Suprapubic skin (tissue), 4 donors: ENCODE results near the gene SMYD3. TPM values are rescaled to one million over a fixed set of nuclear protein-coding genes. Genes with fewer than 3 reads are reported as not detected.

ENCODE experiments used
- DNase-seq, 2 donors: peaks; one replicate each; pipeline ENCODE4 v3.0.0-alpha.2; 2019; ENCODE audit warnings: low spot score in 2 of 2
- H3K27ac ChIP-seq: fragments of 200-600 bp; sonication (generic); one replicate; pipeline ENCODE4 v1.5.1; 2019
- H3K27me3 ChIP-seq: fragments of 200-600 bp; sonication (generic); one replicate; pipeline ENCODE4 v1.5.1; 2019
- H3K36me3 ChIP-seq: fragments of 200-600 bp; sonication (generic); one replicate; pipeline ENCODE4 v1.5.1; 2019
- H3K4me1 ChIP-seq: fragments of 200-600 bp; sonication (generic); one replicate; pipeline ENCODE4 v1.5.1; 2019
- H3K4me3 ChIP-seq: fragments of 200-600 bp; sonication (generic); one replicate; pipeline ENCODE4 v1.5.1; 2019; ENCODE audit warnings: mild to moderate bottlenecking
- H3K9me3 ChIP-seq: fragments of 200-600 bp; sonication (generic); one replicate; pipeline ENCODE4 v1.5.1; 2019
- EP300 ChIP-seq: sonication (generic); formaldehyde crosslinking; IDR thresholded peaks from one replicate; pipeline ENCODE4 v1.6.1; 2017; ENCODE audit warnings: antibody characterized with exemption
- POLR2A ChIP-seq, 2 donors: fragments of 450-650 bp; IDR thresholded peaks; one replicate each; pipeline ENCODE4 v1.6.1; 2017; ENCODE audit warnings: antibody characterized with exemption in 2 of 2, mild to moderate bottlenecking in 2 of 2, moderate library complexity in 2 of 2
- POLR2AphosphoS5 ChIP-seq, 3 donors: sonication (generic); formaldehyde crosslinking; IDR thresholded peaks; one replicate each; pipeline ENCODE4 v1.6.1; 2017; ENCODE audit warnings: antibody characterized with exemption in 3 of 3
- WGBS: methylation state at CpG from one replicate; pipeline ENCODE4 v1.1.5; 2018; 5-methylcytosine and 5-hydroxymethylcytosine counted together
- total RNA-seq, 4 donors: library from RNA; depleted of rRNA; stranded (reverse); fragments of >200 nt; gene quantifications; one replicate each; pipeline ENCODE4 v1.1.0, GENCODE V29; 2016
- TF ChIP-seq, protein P1 (sequence below), 2 donors: fragments of 200-600 bp in 1 of 2; fragments of 450-650 bp in 1 of 2; sonication (generic) in 1 of 2; IDR thresholded peaks; one replicate each; pipeline ENCODE4 v1.5.1; 2016 to 2019; ENCODE audit warnings: antibody characterized with exemption in 2 of 2, mild to moderate bottlenecking in 1 of 2, moderate library complexity in 1 of 2

SMYD3 gene
- total RNA-seq, 4 donors from 2014 or later = 14.5 to 33.6 (median 18.9) TPM

DNA sequence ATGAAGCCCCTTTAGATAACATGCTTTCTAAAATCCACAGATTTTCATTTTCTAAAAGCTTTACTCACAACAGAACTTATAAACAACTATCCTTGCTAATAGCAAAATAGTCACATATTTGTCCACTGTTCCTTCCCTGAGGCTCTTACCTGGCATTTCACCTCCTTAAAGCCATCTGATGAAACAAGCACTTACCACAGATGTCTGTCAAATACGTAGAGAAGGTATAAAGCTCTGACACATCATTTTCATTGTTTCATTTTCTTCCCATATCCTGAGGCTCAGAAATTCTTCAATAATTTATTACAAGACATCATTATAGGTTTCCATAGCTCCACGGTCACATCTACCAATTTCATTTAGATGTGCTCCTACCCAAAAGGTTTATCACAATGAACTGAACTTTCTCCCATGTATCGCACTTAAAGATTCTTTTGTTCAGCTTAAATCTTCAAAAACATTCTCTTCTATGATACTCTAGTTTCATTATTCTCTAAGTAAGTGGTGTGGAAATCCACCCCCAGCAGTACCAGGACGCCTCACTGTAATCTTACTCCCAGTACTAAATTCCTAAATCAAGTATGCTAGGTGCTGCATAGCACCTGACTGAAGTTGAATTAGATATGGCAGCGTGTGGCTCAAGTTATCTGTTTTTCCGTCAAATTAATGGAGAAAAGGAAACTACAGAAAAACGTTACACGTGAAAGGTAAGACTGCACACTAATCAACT lies 569.6 kb downstream of the SMYD3 start:
- H3K27ac ChIP-seq = no peak overlapping the region
- H3K4me3 ChIP-seq = no peak overlapping the region
- H3K9me3 ChIP-seq = no peaks in the 10 kb centered on the region
- no peaks in the 10 kb centered on the region for H3K4me1 ChIP-seq
- H3K27me3 ChIP-seq = no peaks in the 10 kb centered on the region
- no peaks in the 10 kb centered on the region for H3K36me3 ChIP-seq
- TF ChIP-seq POLR2A (IDR thresholded peaks at IDR 0.05) (no peak), POLR2AphosphoS5 (IDR thresholded peaks at IDR 0.05) (no peak), EP300 (no peak)
- TF ChIP-seq, protein P1, sequence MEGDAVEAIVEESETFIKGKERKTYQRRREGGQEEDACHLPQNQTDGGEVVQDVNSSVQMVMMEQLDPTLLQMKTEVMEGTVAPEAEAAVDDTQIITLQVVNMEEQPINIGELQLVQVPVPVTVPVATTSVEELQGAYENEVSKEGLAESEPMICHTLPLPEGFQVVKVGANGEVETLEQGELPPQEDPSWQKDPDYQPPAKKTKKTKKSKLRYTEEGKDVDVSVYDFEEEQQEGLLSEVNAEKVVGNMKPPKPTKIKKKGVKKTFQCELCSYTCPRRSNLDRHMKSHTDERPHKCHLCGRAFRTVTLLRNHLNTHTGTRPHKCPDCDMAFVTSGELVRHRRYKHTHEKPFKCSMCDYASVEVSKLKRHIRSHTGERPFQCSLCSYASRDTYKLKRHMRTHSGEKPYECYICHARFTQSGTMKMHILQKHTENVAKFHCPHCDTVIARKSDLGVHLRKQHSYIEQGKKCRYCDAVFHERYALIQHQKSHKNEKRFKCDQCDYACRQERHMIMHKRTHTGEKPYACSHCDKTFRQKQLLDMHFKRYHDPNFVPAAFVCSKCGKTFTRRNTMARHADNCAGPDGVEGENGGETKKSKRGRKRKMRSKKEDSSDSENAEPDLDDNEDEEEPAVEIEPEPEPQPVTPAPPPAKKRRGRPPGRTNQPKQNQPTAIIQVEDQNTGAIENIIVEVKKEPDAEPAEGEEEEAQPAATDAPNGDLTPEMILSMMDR (IDR thresholded peaks at IDR 0.05) = no peak
- WGBS = 86% methylated on average over 8 of the region's 8 CpGs
- DNase-seq = no peak

DNA sequence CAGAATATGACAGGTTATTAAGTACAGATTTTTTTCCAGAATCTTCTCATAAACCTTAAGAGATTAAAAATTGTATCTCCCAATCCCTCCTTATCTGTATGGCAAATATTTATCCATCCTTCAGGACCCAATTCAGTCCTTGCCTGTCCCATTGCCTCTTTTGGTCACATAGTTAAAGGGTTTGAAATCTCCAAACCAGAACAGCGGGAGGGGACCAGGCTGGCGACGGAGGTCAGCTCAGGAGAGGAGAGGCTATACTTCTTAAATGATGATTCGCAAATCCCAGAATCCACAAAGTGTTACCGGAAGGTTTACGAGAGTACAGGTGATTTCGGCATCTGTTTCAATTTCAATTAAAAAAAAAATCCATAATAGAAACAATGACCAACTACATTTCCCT lies 572.7 kb downstream of the SMYD3 start:
- no peak for TF ChIP-seq POLR2A (IDR thresholded peaks at IDR 0.05)
- TF ChIP-seq, protein P1 (IDR thresholded peaks at IDR 0.05) = no peak
- TF ChIP-seq POLR2AphosphoS5 (IDR thresholded peaks at IDR 0.05) = no peak
- TF ChIP-seq EP300 = no peak
- 97% methylated on average over 7 of the region's 7 CpGs for WGBS

DNA sequence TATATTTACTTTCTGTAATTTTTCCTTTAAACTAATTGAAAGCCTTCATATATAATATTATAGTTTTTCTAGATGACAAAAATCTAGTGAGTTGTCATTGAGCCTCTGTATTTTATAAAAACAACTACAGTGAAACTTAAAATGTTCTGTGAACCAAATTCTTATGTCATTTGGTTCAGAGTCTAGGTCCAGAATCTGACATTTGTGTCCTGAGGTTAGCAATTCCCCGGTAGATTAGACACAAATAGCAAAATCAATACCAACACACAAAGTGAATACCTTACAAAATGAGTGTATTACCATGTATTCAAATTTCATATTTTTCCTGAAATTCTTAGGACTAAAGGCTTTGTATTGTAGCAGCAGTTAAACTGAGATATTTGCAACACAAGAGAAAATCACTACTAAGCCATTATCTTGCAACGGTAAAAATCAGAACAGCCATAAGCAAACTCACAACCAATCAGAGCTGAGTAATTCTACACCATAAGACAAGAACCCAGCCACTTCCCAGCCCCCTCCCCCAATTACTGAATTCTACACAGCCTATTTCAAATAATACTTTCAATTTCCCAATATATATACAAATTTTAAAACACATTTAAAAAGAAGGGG lies 573.5 kb downstream of the SMYD3 start:
- no peaks in the 10 kb centered on the region for H3K36me3 ChIP-seq
- no peak overlapping the region for H3K27ac ChIP-seq
- H3K4me1 ChIP-seq = no peaks in the 10 kb centered on the region
- TF ChIP-seq, protein P1 (IDR thresholded peaks at IDR 0.05) = no peak
- TF ChIP-seq POLR2A (IDR thresholded peaks at IDR 0.05) = no peak
- no peak for TF ChIP-seq EP300
- no peak for TF ChIP-seq POLR2AphosphoS5 (IDR thresholded peaks at IDR 0.05)
- H3K9me3 ChIP-seq = no peaks in the 10 kb centered on the region
- WGBS = 67% methylated on average over 2 of the region's 2 CpGs
- DNase-seq = no peak
- H3K4me3 ChIP-seq = no peak overlapping the region
- no peaks in the 10 kb centered on the region for H3K27me3 ChIP-seq

More for the DNA sequence above, 572.7 kb downstream of the SMYD3 start:
- no peaks in the 10 kb centered on the region for H3K4me1 ChIP-seq
- H3K27ac ChIP-seq = no peak overlapping the region
- H3K9me3 ChIP-seq = no peaks in the 10 kb centered on the region
- no peaks in the 10 kb centered on the region for H3K36me3 ChIP-seq
- H3K4me3 ChIP-seq = no peak overlapping the region
- no peak for DNase-seq
- H3K27me3 ChIP-seq = no peaks in the 10 kb centered on the region

DNA sequence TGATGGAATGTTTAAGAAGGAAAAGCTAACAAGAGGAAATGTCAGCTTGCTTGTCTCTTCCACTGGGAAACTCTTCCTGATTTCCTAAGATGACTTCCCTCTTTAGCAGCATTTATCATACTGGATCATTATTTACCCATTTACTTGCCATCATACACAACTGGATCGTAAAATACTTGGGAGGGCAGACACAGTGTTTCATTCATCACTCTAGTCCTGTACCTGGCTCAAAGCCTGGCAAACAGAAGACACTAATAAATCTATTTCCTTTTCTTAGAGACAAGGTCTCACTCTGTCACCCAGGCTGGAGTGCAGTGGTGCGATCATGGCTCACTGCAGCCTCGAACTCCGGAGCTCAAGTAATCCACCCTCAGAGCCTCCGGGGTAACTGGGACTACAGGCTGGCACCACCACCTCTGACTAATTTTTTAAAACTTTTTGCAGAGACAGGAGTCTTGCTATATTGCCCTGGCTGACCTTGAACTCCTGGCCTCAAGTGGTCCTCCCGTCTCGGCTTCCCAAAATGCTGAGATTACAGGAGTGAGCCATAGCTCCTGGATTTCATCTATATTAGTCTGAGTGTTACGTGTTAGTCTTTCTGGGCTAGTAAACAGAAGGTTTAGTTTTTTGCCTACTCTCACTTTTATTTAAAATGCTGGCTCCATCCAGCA lies 574.6 kb downstream of the SMYD3 start:
- Histone ChIP-seq H3K9me3 (no peaks in the 10 kb centered on the region), H3K27me3 (no peaks in the 10 kb centered on the region), H3K4me3 (no peak overlapping the region), H3K4me1 (no peaks in the 10 kb centered on the region), H3K36me3 (no peaks in the 10 kb centered on the region), H3K27ac (no peak overlapping the region)
- WGBS = 89% methylated on average over 8 of the region's 8 CpGs
- no peak for DNase-seq
- TF ChIP-seq, protein P1 (IDR thresholded peaks at IDR 0.05) = no peak
- TF ChIP-seq POLR2AphosphoS5 (IDR thresholded peaks at IDR 0.05) (no peak), EP300 (no peak), POLR2A (IDR thresholded peaks at IDR 0.05) (no peak)

DNA sequence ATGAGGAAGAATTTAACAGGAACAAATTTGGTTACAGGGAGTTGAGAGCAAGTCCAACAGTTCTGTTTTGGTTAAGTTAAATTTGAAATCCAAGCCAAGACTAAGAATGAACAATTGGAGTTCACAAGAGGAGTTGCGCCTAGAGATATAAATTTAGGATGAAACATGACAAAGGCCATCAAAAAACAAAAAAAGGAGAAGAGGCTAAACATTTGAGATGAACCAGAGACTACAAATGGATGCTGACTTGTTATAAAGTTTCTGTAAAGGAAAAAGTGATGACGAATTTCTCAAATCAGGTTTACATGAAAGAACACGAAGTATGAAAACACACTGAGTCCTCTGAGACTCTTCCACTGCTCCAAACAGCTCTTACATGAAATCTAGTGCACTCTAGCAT lies 575.6 kb downstream of the SMYD3 start:
- no peaks in the 10 kb centered on the region for H3K4me1 ChIP-seq
- H3K4me3 ChIP-seq = no peak overlapping the region
- DNase-seq = no peak
- H3K27me3 ChIP-seq = no peaks in the 10 kb centered on the region
- TF ChIP-seq POLR2A (IDR thresholded peaks at IDR 0.05) (no peak), POLR2AphosphoS5 (IDR thresholded peaks at IDR 0.05) (no peak), EP300 (no peak)
- TF ChIP-seq, protein P1 (IDR thresholded peaks at IDR 0.05) = no peak
- no peaks in the 10 kb centered on the region for H3K36me3 ChIP-seq
- no peak overlapping the region for H3K27ac ChIP-seq
- WGBS = 92% methylated on average over 3 of the region's 3 CpGs
- H3K9me3 ChIP-seq = no peaks in the 10 kb centered on the region
